Activated naive CD8-positive, alpha-beta T cell (primary cell): ENCODE results near the gene NR3C1.

Experiments used
- H3K27ac Mint-ChIP-seq: one replicate; pipeline ENCODE4 v1.8.0; 2021; ENCODE audit warnings: mixed read lengths
- H3K27me3 Mint-ChIP-seq: one replicate; pipeline ENCODE4 v1.8.0; 2021; ENCODE audit warnings: mixed read lengths
- H3K36me3 Mint-ChIP-seq: one replicate; pipeline ENCODE4 v1.8.0; 2021; ENCODE audit warnings: mixed read lengths
- H3K4me1 Mint-ChIP-seq: one replicate; pipeline ENCODE4 v1.8.0; 2021; ENCODE audit warnings: low read depth, mixed read lengths
- H3K4me3 Mint-ChIP-seq: one replicate; pipeline ENCODE4 v1.8.0; 2021; ENCODE audit warnings: mild to moderate bottlenecking, mixed read lengths
- H3K9me3 Mint-ChIP-seq: one replicate; pipeline ENCODE4 v1.8.0; 2021; ENCODE audit warnings: low read depth, mixed read lengths

The NR3C1 gene

GRCh38 chr5:143397302-143398052, 6.0 kb downstream of the NR3C1 start:
- H3K9me3 Mint-ChIP-seq: no peaks in the 10 kb centered on the region
- no peak overlapping the region for H3K27ac Mint-ChIP-seq
- peak overlapping the region; percentile 92 for H3K4me3 Mint-ChIP-seq
- H3K36me3 Mint-ChIP-seq: peaks cover 27% of the 10 kb centered on the region
- peaks cover 95% of the 10 kb centered on the region for H3K4me1 Mint-ChIP-seq
- H3K27me3 Mint-ChIP-seq: no peaks in the 10 kb centered on the region

GRCh38 chr5:143396353-143396940, 7.0 kb downstream of the NR3C1 start:
- Mint-ChIP-seq H3K9me3 (no peaks in the 10 kb centered on the region), H3K4me1 (peaks cover 93% of the 10 kb centered on the region), H3K27ac (no peak overlapping the region), H3K27me3 (no peaks in the 10 kb centered on the region), H3K4me3 (peak overlapping the region; percentile 92), H3K36me3 (peaks cover 27% of the 10 kb centered on the region)

GRCh38 chr5:143395638-143396352, 7.7 kb downstream of the NR3C1 start:
- Mint-ChIP-seq H3K4me3 (peak overlapping the region; percentile 92), H3K27me3 (no peaks in the 10 kb centered on the region), H3K4me1 (peaks cover 92% of the 10 kb centered on the region), H3K27ac (peak overlapping the region; percentile 46), H3K9me3 (no peaks in the 10 kb centered on the region), H3K36me3 (peaks cover 25% of the 10 kb centered on the region)

GRCh38 chr5:143393524-143393923, 10.0 kb downstream of the NR3C1 start:
- Mint-ChIP-seq H3K27ac (no peak overlapping the region), H3K4me1 (peaks cover 91% of the 10 kb centered on the region)

GRCh38 chr5:143390941-143391340, 12.5 kb downstream of the NR3C1 start:
- Mint-ChIP-seq H3K27me3 (no peaks in the 10 kb centered on the region), H3K9me3 (peaks cover 11% of the 10 kb centered on the region), H3K36me3 (peaks cover 24% of the 10 kb centered on the region), H3K4me1 (peaks cover 93% of the 10 kb centered on the region), H3K4me3 (no peak overlapping the region), H3K27ac (no peak overlapping the region)

More at GRCh38 chr5:143393524-143393923, 10.0 kb downstream of the NR3C1 start:
- Mint-ChIP-seq H3K9me3 (no peaks in the 10 kb centered on the region), H3K27me3 (no peaks in the 10 kb centered on the region), H3K4me3 (peak overlapping the region; percentile 53), H3K36me3 (peaks cover 15% of the 10 kb centered on the region)

- peaks cover 93% of the 10 kb centered on the region for H3K4me1 Mint-ChIP-seq
- H3K9me3 Mint-ChIP-seq: peaks cover 17% of the 10 kb centered on the region
- H3K4me3 Mint-ChIP-seq: no peak overlapping the region
- H3K27me3 Mint-ChIP-seq: no peaks in the 10 kb centered on the region
- H3K36me3 Mint-ChIP-seq: peaks cover 29% of the 10 kb centered on the region
- H3K27ac Mint-ChIP-seq: no peak overlapping the region
Observed at GRCh38 chr5:143390258-143390657, 13.2 kb downstream of the NR3C1 start.

GRCh38 chr5:143386725-143387124, 16.8 kb downstream of the NR3C1 start:
- H3K36me3 Mint-ChIP-seq: peaks cover 43% of the 10 kb centered on the region
- H3K4me1 Mint-ChIP-seq: peaks cover 95% of the 10 kb centered on the region
- H3K9me3 Mint-ChIP-seq: peaks cover 17% of the 10 kb centered on the region
- no peaks in the 10 kb centered on the region for H3K27me3 Mint-ChIP-seq
- peak overlapping the region; percentile 43 for H3K27ac Mint-ChIP-seq
- peak overlapping the region; percentile 47 for H3K4me3 Mint-ChIP-seq

GRCh38 chr5:143384865-143385657, 18.4 kb downstream of the NR3C1 start:
- peaks cover 97% of the 10 kb centered on the region for H3K4me1 Mint-ChIP-seq
- H3K9me3 Mint-ChIP-seq: peaks cover 17% of the 10 kb centered on the region
- no peak overlapping the region for H3K4me3 Mint-ChIP-seq
- H3K27ac Mint-ChIP-seq: no peak overlapping the region
- H3K27me3 Mint-ChIP-seq: no peaks in the 10 kb centered on the region
- peaks cover 43% of the 10 kb centered on the region for H3K36me3 Mint-ChIP-seq

- no peak overlapping the region for H3K27ac Mint-ChIP-seq
- H3K4me3 Mint-ChIP-seq: no peak overlapping the region
- peaks cover 17% of the 10 kb centered on the region for H3K9me3 Mint-ChIP-seq
- H3K27me3 Mint-ChIP-seq: no peaks in the 10 kb centered on the region
- H3K36me3 Mint-ChIP-seq: peaks cover 36% of the 10 kb centered on the region
- H3K4me1 Mint-ChIP-seq: peaks cover 97% of the 10 kb centered on the region
Observed at GRCh38 chr5:143383988-143384387, 19.5 kb downstream of the NR3C1 start.

- Mint-ChIP-seq H3K27me3 (no peaks in the 10 kb centered on the region), H3K4me3 (no peak overlapping the region), H3K4me1 (peaks cover 93% of the 10 kb centered on the region), H3K9me3 (no peaks in the 10 kb centered on the region), H3K36me3 (peaks cover 9% of the 10 kb centered on the region), H3K27ac (no peak overlapping the region)
Observed at GRCh38 chr5:143379606-143380005, 23.9 kb downstream of the NR3C1 start.

- H3K36me3 Mint-ChIP-seq: peaks cover 4% of the 10 kb centered on the region
- H3K4me3 Mint-ChIP-seq: no peak overlapping the region
- peak overlapping the region; percentile 35 for H3K27ac Mint-ChIP-seq
- no peaks in the 10 kb centered on the region for H3K27me3 Mint-ChIP-seq
- H3K4me1 Mint-ChIP-seq: peaks cover 78% of the 10 kb centered on the region
- no peaks in the 10 kb centered on the region for H3K9me3 Mint-ChIP-seq
Observed at GRCh38 chr5:143376911-143377813, 26.3 kb downstream of the NR3C1 start.

- Mint-ChIP-seq H3K27me3 (no peaks in the 10 kb centered on the region), H3K4me3 (no peak overlapping the region), H3K36me3 (peaks cover 6% of the 10 kb centered on the region), H3K9me3 (no peaks in the 10 kb centered on the region), H3K27ac (peak overlapping the region; percentile 41), H3K4me1 (peaks cover 79% of the 10 kb centered on the region)
Observed at GRCh38 chr5:143376195-143376779, 27.2 kb downstream of the NR3C1 start.

- H3K27ac Mint-ChIP-seq: no peak overlapping the region
- no peaks in the 10 kb centered on the region for H3K27me3 Mint-ChIP-seq
- H3K4me1 Mint-ChIP-seq: peaks cover 68% of the 10 kb centered on the region
- no peak overlapping the region for H3K4me3 Mint-ChIP-seq
- H3K9me3 Mint-ChIP-seq: no peaks in the 10 kb centered on the region
- peaks cover 6% of the 10 kb centered on the region for H3K36me3 Mint-ChIP-seq
Observed at GRCh38 chr5:143374496-143375217, 28.8 kb downstream of the NR3C1 start.
